Suprapubic skin (tissue), 4 donors: ENCODE results near the gene DEPP1. TPM values are rescaled to one million over a fixed set of nuclear protein-coding genes. Genes with fewer than 3 reads are reported as not detected.

Experiments used
- DNase-seq, 2 donors: peaks; one replicate each; pipeline ENCODE4 v3.0.0-alpha.2; 2019; ENCODE audit warnings: low spot score in 2 of 2
- H3K27ac ChIP-seq: fragments of 200-600 bp; sonication (generic); one replicate; pipeline ENCODE4 v1.5.1; 2019
- H3K27me3 ChIP-seq: fragments of 200-600 bp; sonication (generic); one replicate; pipeline ENCODE4 v1.5.1; 2019
- H3K36me3 ChIP-seq: fragments of 200-600 bp; sonication (generic); one replicate; pipeline ENCODE4 v1.5.1; 2019
- H3K4me1 ChIP-seq: fragments of 200-600 bp; sonication (generic); one replicate; pipeline ENCODE4 v1.5.1; 2019
- H3K4me3 ChIP-seq: fragments of 200-600 bp; sonication (generic); one replicate; pipeline ENCODE4 v1.5.1; 2019; ENCODE audit warnings: mild to moderate bottlenecking
- H3K9me3 ChIP-seq: fragments of 200-600 bp; sonication (generic); one replicate; pipeline ENCODE4 v1.5.1; 2019
- EP300 ChIP-seq: sonication (generic); formaldehyde crosslinking; IDR thresholded peaks from one replicate; pipeline ENCODE4 v1.6.1; 2017; ENCODE audit warnings: antibody characterized with exemption
- POLR2A ChIP-seq, 2 donors: fragments of 450-650 bp; IDR thresholded peaks; one replicate each; pipeline ENCODE4 v1.6.1; 2017; ENCODE audit warnings: antibody characterized with exemption in 2 of 2, mild to moderate bottlenecking in 2 of 2, moderate library complexity in 2 of 2
- POLR2AphosphoS5 ChIP-seq, 3 donors: sonication (generic); formaldehyde crosslinking; IDR thresholded peaks; one replicate each; pipeline ENCODE4 v1.6.1; 2017; ENCODE audit warnings: antibody characterized with exemption in 3 of 3
- WGBS: methylation state at CpG from one replicate; pipeline ENCODE4 v1.1.5; 2018; 5-methylcytosine and 5-hydroxymethylcytosine counted together
- total RNA-seq, 4 donors: library from RNA; depleted of rRNA; stranded (reverse); fragments of >200 nt; gene quantifications; one replicate each; pipeline ENCODE4 v1.1.0, GENCODE V29; 2016
- TF ChIP-seq, protein P1 (sequence below), 2 donors: fragments of 200-600 bp in 1 of 2; fragments of 450-650 bp in 1 of 2; sonication (generic) in 1 of 2; IDR thresholded peaks; one replicate each; pipeline ENCODE4 v1.5.1; 2016 to 2019; ENCODE audit warnings: antibody characterized with exemption in 2 of 2, mild to moderate bottlenecking in 1 of 2, moderate library complexity in 1 of 2

DEPP1 gene
- total RNA-seq, 4 donors from 2014 or later: 27.5 to 101 (median 38.2) TPM

DNA sequence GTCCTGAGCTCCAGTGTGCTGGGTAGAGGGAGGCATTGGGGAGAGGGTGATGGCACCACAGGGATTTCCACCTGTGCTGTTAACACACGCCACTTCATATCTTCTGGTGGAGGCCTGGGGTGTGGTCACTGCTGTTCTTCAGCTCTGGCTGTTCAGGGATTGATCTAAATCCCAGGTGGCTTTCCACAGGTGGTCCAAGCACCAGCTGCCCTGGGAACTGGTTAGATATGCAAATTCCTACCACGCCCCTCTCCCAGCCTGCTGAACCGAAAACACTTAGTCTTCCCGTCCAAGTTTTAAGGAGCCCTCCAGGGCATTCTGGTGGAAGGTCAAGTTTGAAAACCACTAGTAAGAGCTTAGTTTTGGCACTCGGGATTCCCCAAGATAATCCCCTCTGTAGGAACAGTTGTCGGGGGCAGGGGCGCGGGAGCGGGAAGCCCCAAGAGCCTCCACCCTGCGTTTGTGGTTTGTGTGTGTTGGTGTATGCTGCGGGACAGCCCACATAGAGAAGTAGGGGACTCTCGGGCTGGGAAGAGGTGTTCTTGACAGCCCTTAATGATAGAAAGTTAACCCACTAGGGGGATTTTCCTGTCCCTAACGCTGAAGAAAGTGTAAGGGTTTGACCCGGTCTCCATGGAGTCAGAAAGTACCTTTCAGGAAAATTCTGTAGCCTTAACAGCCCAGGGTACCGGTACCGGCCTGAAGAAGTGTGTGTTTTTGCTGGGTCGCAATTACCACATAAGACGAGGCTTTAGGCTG, 5.1 kb downstream of the DEPP1 start:
- H3K4me1 ChIP-seq: peaks cover 44% of the 10 kb centered on the region
- H3K4me3 ChIP-seq: no peak overlapping the region
- H3K27me3 ChIP-seq: no peaks in the 10 kb centered on the region
- TF ChIP-seq POLR2AphosphoS5 (IDR thresholded peaks at IDR 0.05): no peak
- TF ChIP-seq, protein P1, sequence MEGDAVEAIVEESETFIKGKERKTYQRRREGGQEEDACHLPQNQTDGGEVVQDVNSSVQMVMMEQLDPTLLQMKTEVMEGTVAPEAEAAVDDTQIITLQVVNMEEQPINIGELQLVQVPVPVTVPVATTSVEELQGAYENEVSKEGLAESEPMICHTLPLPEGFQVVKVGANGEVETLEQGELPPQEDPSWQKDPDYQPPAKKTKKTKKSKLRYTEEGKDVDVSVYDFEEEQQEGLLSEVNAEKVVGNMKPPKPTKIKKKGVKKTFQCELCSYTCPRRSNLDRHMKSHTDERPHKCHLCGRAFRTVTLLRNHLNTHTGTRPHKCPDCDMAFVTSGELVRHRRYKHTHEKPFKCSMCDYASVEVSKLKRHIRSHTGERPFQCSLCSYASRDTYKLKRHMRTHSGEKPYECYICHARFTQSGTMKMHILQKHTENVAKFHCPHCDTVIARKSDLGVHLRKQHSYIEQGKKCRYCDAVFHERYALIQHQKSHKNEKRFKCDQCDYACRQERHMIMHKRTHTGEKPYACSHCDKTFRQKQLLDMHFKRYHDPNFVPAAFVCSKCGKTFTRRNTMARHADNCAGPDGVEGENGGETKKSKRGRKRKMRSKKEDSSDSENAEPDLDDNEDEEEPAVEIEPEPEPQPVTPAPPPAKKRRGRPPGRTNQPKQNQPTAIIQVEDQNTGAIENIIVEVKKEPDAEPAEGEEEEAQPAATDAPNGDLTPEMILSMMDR (IDR thresholded peaks at IDR 0.05): no peak
- TF ChIP-seq POLR2A (IDR thresholded peaks at IDR 0.05): no peak
- no peak for TF ChIP-seq EP300
- H3K27ac ChIP-seq: peak overlapping the region; percentile 57
- DNase-seq: no peak
- 58% methylated on average over 17 of the region's 18 CpGs for WGBS
- peaks cover 12% of the 10 kb centered on the region for H3K36me3 ChIP-seq
- no peaks in the 10 kb centered on the region for H3K9me3 ChIP-seq

DNA sequence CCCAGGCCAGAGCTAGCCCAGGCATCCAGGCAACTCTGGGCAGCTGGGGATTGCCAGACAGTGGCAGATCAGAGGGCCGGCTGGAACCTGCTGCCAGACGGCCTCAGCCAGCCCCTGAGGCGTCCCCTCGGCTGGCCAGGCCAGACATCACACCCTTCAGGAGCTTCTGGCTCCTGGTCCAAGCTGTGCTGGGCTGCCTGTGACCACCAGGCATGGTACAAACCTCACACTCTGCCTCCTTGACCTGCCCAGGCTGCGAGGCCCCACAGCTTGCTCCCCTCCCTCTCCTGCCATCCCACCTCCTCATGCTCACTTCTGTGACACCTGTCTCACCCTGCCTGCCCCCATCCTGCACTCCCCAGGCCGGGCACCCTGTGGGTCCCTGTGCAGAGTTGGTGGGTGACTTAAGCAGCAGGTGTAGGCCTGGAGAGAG, 5.7 kb downstream of the DEPP1 start:
- no peak for DNase-seq
- no peak overlapping the region for H3K27ac ChIP-seq
- TF ChIP-seq POLR2A (IDR thresholded peaks at IDR 0.05): no peak
- no peak for TF ChIP-seq EP300
- no peak for TF ChIP-seq POLR2AphosphoS5 (IDR thresholded peaks at IDR 0.05)
- TF ChIP-seq, protein P1 (IDR thresholded peaks at IDR 0.05): no peak
- H3K36me3 ChIP-seq: peaks cover 12% of the 10 kb centered on the region
- no peaks in the 10 kb centered on the region for H3K27me3 ChIP-seq
- no CpG with 5 or more reads among the region's 6 CpGs for WGBS
- no peaks in the 10 kb centered on the region for H3K9me3 ChIP-seq
- H3K4me3 ChIP-seq: no peak overlapping the region
- H3K4me1 ChIP-seq: peaks cover 44% of the 10 kb centered on the region

DNA sequence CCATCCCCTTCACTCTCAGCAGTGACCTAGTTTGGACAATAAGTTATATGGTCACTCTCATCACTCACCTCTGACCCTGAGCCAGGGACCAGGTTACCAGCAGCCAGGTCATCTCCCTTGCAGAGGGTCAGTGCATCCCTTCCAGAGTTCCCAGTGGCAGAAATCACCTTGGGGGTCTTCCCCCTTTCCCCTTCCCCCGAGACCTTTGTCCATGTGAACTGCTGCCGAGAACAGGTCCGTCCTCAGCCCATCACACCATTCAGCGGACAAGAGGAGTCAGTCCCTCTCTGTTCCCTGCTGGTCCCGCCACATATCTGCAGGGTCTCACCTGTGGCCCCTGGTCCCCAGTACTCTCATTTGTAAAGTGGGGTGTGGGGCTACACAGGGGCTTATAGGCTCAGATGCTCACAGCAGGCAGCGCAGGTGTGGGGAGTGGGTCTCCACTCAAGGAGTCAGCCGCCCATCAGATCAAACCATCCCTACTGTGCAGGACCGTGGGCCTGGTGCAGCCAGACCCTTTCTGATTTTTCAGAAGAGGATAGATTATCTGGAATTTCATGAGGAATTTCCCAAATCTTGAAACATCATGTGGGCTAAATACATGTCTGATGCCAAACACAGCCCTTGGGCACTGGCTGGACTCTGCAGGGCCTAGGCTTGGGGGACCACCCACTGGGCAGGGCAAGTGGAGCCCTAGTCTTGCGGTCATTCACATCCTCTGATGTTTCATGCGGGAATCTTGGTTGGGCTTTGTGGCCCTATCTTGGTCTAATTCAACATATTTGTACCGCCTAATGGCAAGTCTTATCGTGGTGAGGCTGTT, 6.5 kb downstream of the DEPP1 start:
- Histone ChIP-seq H3K36me3 (peaks cover 12% of the 10 kb centered on the region), H3K9me3 (no peaks in the 10 kb centered on the region), H3K4me1 (peaks cover 49% of the 10 kb centered on the region), H3K27ac (no peak overlapping the region), H3K27me3 (no peaks in the 10 kb centered on the region), H3K4me3 (no peak overlapping the region)
- 97% methylated on average over 10 of the region's 12 CpGs for WGBS
- peak in 1 of 2 donors; percentile 61 for DNase-seq
- TF ChIP-seq POLR2AphosphoS5 (IDR thresholded peaks at IDR 0.05): no peak
- no peak for TF ChIP-seq EP300
- TF ChIP-seq POLR2A (IDR thresholded peaks at IDR 0.05): no peak
- TF ChIP-seq, protein P1 (IDR thresholded peaks at IDR 0.05): no peak

GRCh38 chr10:44971434-44971833, 7.2 kb downstream of the DEPP1 start:
- TF ChIP-seq, protein P1 (IDR thresholded peaks at IDR 0.05): no peak
- no peak for TF ChIP-seq EP300
- TF ChIP-seq POLR2A (IDR thresholded peaks at IDR 0.05): no peak
- TF ChIP-seq POLR2AphosphoS5 (IDR thresholded peaks at IDR 0.05): no peak
- Histone ChIP-seq H3K27me3 (no peaks in the 10 kb centered on the region), H3K4me1 (peaks cover 54% of the 10 kb centered on the region), H3K4me3 (no peak overlapping the region), H3K36me3 (peaks cover 12% of the 10 kb centered on the region), H3K9me3 (no peaks in the 10 kb centered on the region), H3K27ac (no peak overlapping the region)
- WGBS: 30% methylated on average over 3 of the region's 11 CpGs
- peak in 1 of 2 donors; percentile 63 for DNase-seq
